Lung (tissue), 12 donors: ENCODE measurements around the gene PRRX2. TPM values are rescaled to one million over a fixed set of nuclear protein-coding genes. Genes with fewer than 3 reads are reported as not detected.

Experiments
- ATAC-seq: fragments of 200-7000 bp; cut with Tn5 transposase; one replicate; pipeline ENCODE4 v1.9.1; 2020; ENCODE audit warnings: moderate number of reproducible peaks; ENCODE audit not compliant: insufficient read depth, low FRiP score
- DNase-seq, 3 donors: peaks; one replicate each; pipeline ENCODE4 v3.0.0-alpha.2; 2013 to 2017
- H3K27ac ChIP-seq, 2 donors: one replicate each; pipeline ENCODE4 v1.5.1; 2013; ENCODE audit warnings: mild to moderate bottlenecking in 2 of 2, moderate library complexity in 2 of 2, control low read depth in 1 of 2, inconsistent platforms in 1 of 2, low read depth in 1 of 2, low read length in 1 of 2
- H3K27me3 ChIP-seq, 3 donors: one replicate each; pipeline ENCODE4 v1.5.1; 2013; ENCODE audit warnings: low read length in 2 of 3; ENCODE audit not compliant: control insufficient read depth in 3 of 3, insufficient read depth in 3 of 3
- H3K36me3 ChIP-seq, 4 donors: one replicate each; pipeline ENCODE4 v1.5.1; 2013; ENCODE audit warnings: low read length in 4 of 4, mild to moderate bottlenecking in 1 of 4, moderate library complexity in 1 of 4; ENCODE audit not compliant: control insufficient read depth in 4 of 4, insufficient read depth in 4 of 4
- H3K4me1 ChIP-seq, 5 donors: one replicate each; pipeline ENCODE4 v1.5.1; 2013; ENCODE audit warnings: low read length in 5 of 5, mild to moderate bottlenecking in 2 of 5, moderate library complexity in 1 of 5; ENCODE audit not compliant: control insufficient read depth in 5 of 5, insufficient read depth in 5 of 5
- H3K4me3 ChIP-seq: one replicate; pipeline ENCODE4 v1.5.1; 2013; ENCODE audit warnings: mild to moderate bottlenecking, control low read depth, moderate library complexity
- H3K9ac ChIP-seq, 2 donors: one replicate each; pipeline ENCODE4 v1.5.1; 2013; ENCODE audit warnings: low read length in 2 of 2, control low read depth in 1 of 2; ENCODE audit not compliant: insufficient read depth in 1 of 2
- H3K9me3 ChIP-seq, 4 donors: one replicate each; pipeline ENCODE4 v1.5.1; 2013; ENCODE audit warnings: low read length in 3 of 4, mild to moderate bottlenecking in 1 of 4, moderate library complexity in 1 of 4; ENCODE audit not compliant: control insufficient read depth in 4 of 4, insufficient read depth in 3 of 4
- CTCF ChIP-seq: IDR thresholded peaks from 2 replicates; pipeline ENCODE4 v1.5.1; 2012; ENCODE audit warnings: mild to moderate bottlenecking; ENCODE audit errors: control extremely low read depth, extremely low read depth
- WGBS, 2 donors: extraction: QIAGEN DNeasy Blood & Tissue Kit; methylation state at CpG; one replicate each; pipeline ENCODE4 v1.1.7; 2013; 5-methylcytosine and 5-hydroxymethylcytosine counted together
- polyA plus RNA-seq, 2 donors: library from polyadenylated mRNA; stranded (reverse); fragments of 200-250 nt; gene quantifications; one replicate each; pipeline ENCODE4 v1.2.1, GENCODE V29; 2013
- total RNA-seq, 2 donors: library from RNA; depleted of rRNA in 1 of 2; stranded (reverse); fragments of >200 nt in 1 of 2; gene quantifications; one replicate each; pipeline ENCODE4 v1.2.1, GENCODE V29; 2014 to 2021
- donor health status: control.
- donor health status: control.
- donor health status: Bipolar disorder and iron deficiency.
- donor health status: healthy.
- donor health status: DM: yes; HTN: yes; CAD: no.

The PRRX2 gene
- total and polyA plus RNA-seq, 4 donors, result 2.2 to 3.8 (median 3.5) TPM

GRCh38 chr9:129667378-129667777 is 1.9 kb downstream of the PRRX2 start:
- no peak for ATAC-seq
- H3K36me3 ChIP-seq, result no peaks in the 10 kb centered on the region
- no peak overlapping the region for H3K4me3 ChIP-seq
- no peak overlapping the region for H3K9ac ChIP-seq
- no peak for DNase-seq
- peaks cover 5 to 31% (median 13%) of the 10 kb centered on the region in 3 donors for H3K27me3 ChIP-seq
- 71 to 80% methylated on average over 11 of the region's 11 CpGs for WGBS, 2 donors
- TF ChIP-seq CTCF, result no peak
- peaks cover 0 to 6% (median 0%) of the 10 kb centered on the region in 5 donors for H3K4me1 ChIP-seq
- H3K27ac ChIP-seq, result no peak overlapping the region
- no peaks in the 10 kb centered on the region for H3K9me3 ChIP-seq

GRCh38 chr9:129667850-129668249 is 2.4 kb downstream of the PRRX2 start:
- Histone ChIP-seq H3K4me1 (peaks cover 0 to 6% (median 0%) of the 10 kb centered on the region in 5 donors), H3K27me3 (peaks cover 5 to 31% (median 13%) of the 10 kb centered on the region in 3 donors), H3K9ac (no peak overlapping the region), H3K4me3 (no peak overlapping the region), H3K9me3 (no peaks in the 10 kb centered on the region), H3K27ac (no peak overlapping the region), H3K36me3 (no peaks in the 10 kb centered on the region)
- TF ChIP-seq CTCF, result no peak
- DNase-seq (no peak), ATAC-seq (no peak)
- WGBS, 2 donors, result 83 to 88% methylated on average over 9 of the region's 9 CpGs

GRCh38 chr9:129669141-129669718 is 3.8 kb downstream of the PRRX2 start:
- Histone ChIP-seq H3K4me3 (no peak overlapping the region), H3K4me1 (peaks cover 0 to 6% (median 0%) of the 10 kb centered on the region in 5 donors), H3K9me3 (no peaks in the 10 kb centered on the region), H3K27me3 (peaks cover 5 to 27% (median 13%) of the 10 kb centered on the region in 3 donors), H3K9ac (no peak overlapping the region), H3K36me3 (no peaks in the 10 kb centered on the region), H3K27ac (no peak overlapping the region)
- 53 to 59% methylated on average over 17 of the region's 17 CpGs for whole genome bisulfite sequencing, 2 donors
- no peak for DNase-seq
- ATAC-seq, result no peak
- TF ChIP-seq CTCF, result no peak

- no peak for ATAC-seq
- Histone ChIP-seq H3K27me3 (peaks cover 5 to 23% (median 10%) of the 10 kb centered on the region in 3 donors), H3K9me3 (no peaks in the 10 kb centered on the region), H3K4me1 (peaks cover 0 to 6% (median 0%) of the 10 kb centered on the region in 5 donors), H3K36me3 (no peaks in the 10 kb centered on the region), H3K9ac (no peak overlapping the region), H3K27ac (no peak overlapping the region), H3K4me3 (no peak overlapping the region)
- DNase-seq, result no peak
- WGBS, 2 donors, result 83 to 90% methylated on average over 13 of the region's 13 CpGs
- no peak for TF ChIP-seq CTCF
Measured at GRCh38 chr9:129669946-129670345, 4.5 kb downstream of the PRRX2 start.
